Vagina (tissue), 2 donors: Measurements from ENCODE around the gene ABCD3.

ENCODE experiments used
- POLR2AphosphoS5 ChIP-seq, 2 donors: sonication (generic); formaldehyde crosslinking; IDR thresholded peaks; one replicate each; pipeline ENCODE4 v1.9.0; 2017; ENCODE audit warnings: antibody characterized with exemption in 2 of 2, mild to moderate bottlenecking in 2 of 2, low read depth in 1 of 2; ENCODE audit not compliant: insufficient read depth in 1 of 2
- TF ChIP-seq, protein P1 (sequence below), 3 experiments: fragments of 450-650 bp in 2 of 3; fragments of 200-600 bp in 1 of 3; sonication (generic) in 1 of 3; IDR thresholded peaks; one replicate each; pipeline ENCODE4 v1.5.1; 2017 to 2019; ENCODE audit warnings: antibody characterized with exemption in 3 of 3, mild to moderate bottlenecking in 2 of 3, moderate library complexity in 2 of 3

DNA sequence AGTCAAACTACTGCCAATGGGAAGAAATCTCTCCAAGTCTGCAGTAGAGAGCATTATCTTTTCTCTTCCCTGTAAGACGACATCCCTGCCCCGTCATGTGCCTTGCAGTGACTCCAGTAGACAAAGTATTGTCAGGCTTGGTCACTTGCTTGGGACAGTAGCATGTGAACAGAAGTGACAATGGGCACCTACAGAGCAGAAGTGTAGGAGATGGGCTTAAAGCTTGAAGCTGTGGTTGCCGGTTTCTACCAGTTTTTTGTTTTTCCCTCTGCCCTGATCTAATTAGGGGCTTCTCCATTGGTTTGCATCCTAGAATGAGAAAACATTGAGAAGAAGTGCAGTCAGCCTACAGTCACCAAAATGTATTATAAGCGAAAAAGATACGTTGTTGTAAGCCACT lies 110.6 kb downstream of the ABCD3 start:
- TF ChIP-seq POLR2AphosphoS5 (IDR thresholded peaks at IDR 0.05; ENCODE audit: insufficient read depth in 1 of 2, low read depth in 1 of 2): no peak
- TF ChIP-seq, protein P1, sequence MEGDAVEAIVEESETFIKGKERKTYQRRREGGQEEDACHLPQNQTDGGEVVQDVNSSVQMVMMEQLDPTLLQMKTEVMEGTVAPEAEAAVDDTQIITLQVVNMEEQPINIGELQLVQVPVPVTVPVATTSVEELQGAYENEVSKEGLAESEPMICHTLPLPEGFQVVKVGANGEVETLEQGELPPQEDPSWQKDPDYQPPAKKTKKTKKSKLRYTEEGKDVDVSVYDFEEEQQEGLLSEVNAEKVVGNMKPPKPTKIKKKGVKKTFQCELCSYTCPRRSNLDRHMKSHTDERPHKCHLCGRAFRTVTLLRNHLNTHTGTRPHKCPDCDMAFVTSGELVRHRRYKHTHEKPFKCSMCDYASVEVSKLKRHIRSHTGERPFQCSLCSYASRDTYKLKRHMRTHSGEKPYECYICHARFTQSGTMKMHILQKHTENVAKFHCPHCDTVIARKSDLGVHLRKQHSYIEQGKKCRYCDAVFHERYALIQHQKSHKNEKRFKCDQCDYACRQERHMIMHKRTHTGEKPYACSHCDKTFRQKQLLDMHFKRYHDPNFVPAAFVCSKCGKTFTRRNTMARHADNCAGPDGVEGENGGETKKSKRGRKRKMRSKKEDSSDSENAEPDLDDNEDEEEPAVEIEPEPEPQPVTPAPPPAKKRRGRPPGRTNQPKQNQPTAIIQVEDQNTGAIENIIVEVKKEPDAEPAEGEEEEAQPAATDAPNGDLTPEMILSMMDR (IDR thresholded peaks at IDR 0.05): no peak
